Measurements from ENCODE around the gene CAMK2D.

DNA sequence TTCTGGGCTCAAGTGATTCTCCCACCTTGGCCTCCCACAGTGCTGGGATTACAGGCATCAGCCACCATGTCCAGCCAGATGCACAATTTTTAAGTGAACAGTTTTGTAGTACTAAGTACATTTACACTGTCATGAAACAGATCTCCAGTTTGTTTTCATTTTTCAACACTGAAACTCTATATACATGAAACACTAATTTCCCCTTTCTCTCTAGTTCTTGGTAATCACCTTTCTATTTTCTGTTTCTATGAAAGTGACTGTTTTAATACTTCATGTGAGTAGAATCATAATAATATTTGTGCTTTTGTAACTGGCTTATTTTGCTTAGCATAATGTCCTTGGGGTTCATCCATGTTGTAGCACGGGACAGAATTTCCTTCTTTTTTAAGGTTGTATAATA lies 237.4 kb downstream of the CAMK2D start:
- TF ChIP-seq, protein P1, sequence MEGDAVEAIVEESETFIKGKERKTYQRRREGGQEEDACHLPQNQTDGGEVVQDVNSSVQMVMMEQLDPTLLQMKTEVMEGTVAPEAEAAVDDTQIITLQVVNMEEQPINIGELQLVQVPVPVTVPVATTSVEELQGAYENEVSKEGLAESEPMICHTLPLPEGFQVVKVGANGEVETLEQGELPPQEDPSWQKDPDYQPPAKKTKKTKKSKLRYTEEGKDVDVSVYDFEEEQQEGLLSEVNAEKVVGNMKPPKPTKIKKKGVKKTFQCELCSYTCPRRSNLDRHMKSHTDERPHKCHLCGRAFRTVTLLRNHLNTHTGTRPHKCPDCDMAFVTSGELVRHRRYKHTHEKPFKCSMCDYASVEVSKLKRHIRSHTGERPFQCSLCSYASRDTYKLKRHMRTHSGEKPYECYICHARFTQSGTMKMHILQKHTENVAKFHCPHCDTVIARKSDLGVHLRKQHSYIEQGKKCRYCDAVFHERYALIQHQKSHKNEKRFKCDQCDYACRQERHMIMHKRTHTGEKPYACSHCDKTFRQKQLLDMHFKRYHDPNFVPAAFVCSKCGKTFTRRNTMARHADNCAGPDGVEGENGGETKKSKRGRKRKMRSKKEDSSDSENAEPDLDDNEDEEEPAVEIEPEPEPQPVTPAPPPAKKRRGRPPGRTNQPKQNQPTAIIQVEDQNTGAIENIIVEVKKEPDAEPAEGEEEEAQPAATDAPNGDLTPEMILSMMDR (IDR thresholded peaks at IDR 0.05) = no peak
- no peak for TF ChIP-seq POLR2AphosphoS5 (IDR thresholded peaks at IDR 0.05)
